Measurements from ENCODE around the gene SMYD3.
"Not testable (repeated sequence)": the region's sequence is repeated elsewhere in the genome, so short reads cannot be mapped to it uniquely, and the experiment has no call there.

The SMYD3 gene

GRCh38 chr1:245825128-245825901 lies 681.8 kb downstream of the SMYD3 start:
- Histone ChIP-seq H3F3A (ENCODE audit: control insufficient read depth, insufficient read depth) (no peaks in the 10 kb centered on the region), H3K9me3 (ENCODE audit: control insufficient read depth, insufficient read depth, low read length) (no peaks in the 10 kb centered on the region), H3K4me2 (ENCODE audit: low read length) (no peak overlapping the region), H3K4me3 (ENCODE audit: low read length) (no peak overlapping the region), H3K4me1 (ENCODE audit: control insufficient read depth, low read length) (peaks cover 8% of the 10 kb centered on the region), H3K27ac (ENCODE audit: low read depth, low read length) (no peak overlapping the region), H3K36me3 (ENCODE audit: control insufficient read depth, low read length) (no peaks in the 10 kb centered on the region), H4K20me1 (ENCODE audit: control insufficient read depth, insufficient read depth, low read depth, low read length) (no peaks in the 10 kb centered on the region), H3K27me3 (ENCODE audit: control insufficient read depth, low read length) (no peaks in the 10 kb centered on the region), H3K79me2 (ENCODE audit: control insufficient read depth, low read length) (no peaks in the 10 kb centered on the region), H3K9me2 (replicated peaks; ENCODE audit: control insufficient read depth, low read length) (no peaks in the 10 kb centered on the region)
- TF ChIP-seq CTCF (IDR thresholded peaks at IDR 0.05; ENCODE audit: low read depth, low read length, poor library complexity, severe bottlenecking) (no peak), EZH2phosphoT487 (IDR thresholded peaks at IDR 0.05; ENCODE audit: borderline replicate concordance, low read length) (no peak)

- no peaks in the 10 kb centered on the region for H3K9me2 ChIP-seq (replicated peaks; ENCODE audit: control insufficient read depth, low read length)
- no peaks in the 10 kb centered on the region for H3K79me2 ChIP-seq (ENCODE audit: control insufficient read depth, low read length)
- no peak for TF ChIP-seq CTCF (IDR thresholded peaks at IDR 0.05; ENCODE audit: low read depth, low read length, poor library complexity, severe bottlenecking)
- no peak for TF ChIP-seq EZH2phosphoT487 (IDR thresholded peaks at IDR 0.05; ENCODE audit: borderline replicate concordance, low read length)
- H3K27me3 ChIP-seq (ENCODE audit: control insufficient read depth, low read length), result no peaks in the 10 kb centered on the region
- no peaks in the 10 kb centered on the region for H3K36me3 ChIP-seq (ENCODE audit: control insufficient read depth, low read length)
- no peaks in the 10 kb centered on the region for H4K20me1 ChIP-seq (ENCODE audit: control insufficient read depth, insufficient read depth, low read depth, low read length)
- H3K4me2 ChIP-seq (ENCODE audit: low read length), result no peak overlapping the region
- H3K4me1 ChIP-seq (ENCODE audit: control insufficient read depth, low read length), result no peaks in the 10 kb centered on the region
- no peaks in the 10 kb centered on the region for H3K9me3 ChIP-seq (ENCODE audit: control insufficient read depth, insufficient read depth, low read length)
- H3K27ac ChIP-seq (ENCODE audit: low read depth, low read length), result no peak overlapping the region
- H3F3A ChIP-seq (ENCODE audit: control insufficient read depth, insufficient read depth), result no peaks in the 10 kb centered on the region
- H3K4me3 ChIP-seq (ENCODE audit: low read length), result no peak overlapping the region
These were observed 683.5 kb downstream of the SMYD3 start for GRCh38 chr1:245823408-245824147.

GRCh38 chr1:245822996-245823395 lies 684.1 kb downstream of the SMYD3 start:
- Histone ChIP-seq H3F3A (ENCODE audit: control insufficient read depth, insufficient read depth) (no peaks in the 10 kb centered on the region), H3K4me3 (ENCODE audit: low read length) (no peak overlapping the region), H3K4me1 (ENCODE audit: control insufficient read depth, low read length) (no peaks in the 10 kb centered on the region), H3K27ac (ENCODE audit: low read depth, low read length) (no peak overlapping the region), H3K79me2 (ENCODE audit: control insufficient read depth, low read length) (no peaks in the 10 kb centered on the region), H3K9me2 (replicated peaks; ENCODE audit: control insufficient read depth, low read length) (no peaks in the 10 kb centered on the region), H4K20me1 (ENCODE audit: control insufficient read depth, insufficient read depth, low read depth, low read length) (no peaks in the 10 kb centered on the region), H3K9me3 (ENCODE audit: control insufficient read depth, insufficient read depth, low read length) (no peaks in the 10 kb centered on the region), H3K36me3 (ENCODE audit: control insufficient read depth, low read length) (no peaks in the 10 kb centered on the region), H3K27me3 (ENCODE audit: control insufficient read depth, low read length) (no peaks in the 10 kb centered on the region), H3K4me2 (ENCODE audit: low read length) (no peak overlapping the region)
- TF ChIP-seq EZH2phosphoT487 (IDR thresholded peaks at IDR 0.05; ENCODE audit: borderline replicate concordance, low read length) (no peak), CTCF (IDR thresholded peaks at IDR 0.05; ENCODE audit: low read depth, low read length, poor library complexity, severe bottlenecking) (no peak)

GRCh38 chr1:245818363-245818762 lies 688.7 kb downstream of the SMYD3 start:
- H3K9me2 ChIP-seq (replicated peaks; ENCODE audit: control insufficient read depth, low read length); H3K4me2 ChIP-seq (ENCODE audit: low read length); H3K27me3 ChIP-seq (ENCODE audit: control insufficient read depth, low read length); H4K20me1 ChIP-seq (ENCODE audit: control insufficient read depth, insufficient read depth, low read depth, low read length); H3K27ac ChIP-seq (ENCODE audit: low read depth, low read length); H3F3A ChIP-seq (ENCODE audit: control insufficient read depth, insufficient read depth); H3K79me2 ChIP-seq (ENCODE audit: control insufficient read depth, low read length); H3K36me3 ChIP-seq (ENCODE audit: control insufficient read depth, low read length); H3K9me3 ChIP-seq (ENCODE audit: control insufficient read depth, insufficient read depth, low read length); H3K4me1 ChIP-seq (ENCODE audit: control insufficient read depth, low read length); H3K4me3 ChIP-seq (ENCODE audit: low read length): not testable (repeated sequence)

- H3K36me3 ChIP-seq (ENCODE audit: control insufficient read depth, low read length); H3K27me3 ChIP-seq (ENCODE audit: control insufficient read depth, low read length); H3K79me2 ChIP-seq (ENCODE audit: control insufficient read depth, low read length); H3K9me3 ChIP-seq (ENCODE audit: control insufficient read depth, insufficient read depth, low read length); H3K4me3 ChIP-seq (ENCODE audit: low read length); H4K20me1 ChIP-seq (ENCODE audit: control insufficient read depth, insufficient read depth, low read depth, low read length); H3K4me2 ChIP-seq (ENCODE audit: low read length); H3K27ac ChIP-seq (ENCODE audit: low read depth, low read length); H3K9me2 ChIP-seq (replicated peaks; ENCODE audit: control insufficient read depth, low read length); H3F3A ChIP-seq (ENCODE audit: control insufficient read depth, insufficient read depth): not testable (repeated sequence)
- H3K4me1 ChIP-seq (ENCODE audit: control insufficient read depth, low read length), result peaks cover 12% of the 10 kb centered on the region
These were observed 690.6 kb downstream of the SMYD3 start for GRCh38 chr1:245816496-245816895.

Data from DOHH2 (cell line).